DND-41 (cell line): Measurements from ENCODE around the gene GPR107.

Experiments used
- EZH2 ChIP-seq: IDR thresholded peaks from 3 replicates; pipeline ENCODE4 v1.6.1; 2012; ENCODE audit warnings: borderline replicate concordance, low read depth, mild to moderate bottlenecking, moderate library complexity, low read length, inconsistent platforms; ENCODE audit not compliant: severe bottlenecking
- TF ChIP-seq, protein P1 (sequence below): IDR thresholded peaks from 2 replicates; pipeline ENCODE4 v1.5.1; 2012; ENCODE audit warnings: borderline replicate concordance, low read length, moderate library complexity, mild to moderate bottlenecking; ENCODE audit not compliant: poor library complexity, severe bottlenecking; ENCODE audit errors: extremely low read depth

DNA sequence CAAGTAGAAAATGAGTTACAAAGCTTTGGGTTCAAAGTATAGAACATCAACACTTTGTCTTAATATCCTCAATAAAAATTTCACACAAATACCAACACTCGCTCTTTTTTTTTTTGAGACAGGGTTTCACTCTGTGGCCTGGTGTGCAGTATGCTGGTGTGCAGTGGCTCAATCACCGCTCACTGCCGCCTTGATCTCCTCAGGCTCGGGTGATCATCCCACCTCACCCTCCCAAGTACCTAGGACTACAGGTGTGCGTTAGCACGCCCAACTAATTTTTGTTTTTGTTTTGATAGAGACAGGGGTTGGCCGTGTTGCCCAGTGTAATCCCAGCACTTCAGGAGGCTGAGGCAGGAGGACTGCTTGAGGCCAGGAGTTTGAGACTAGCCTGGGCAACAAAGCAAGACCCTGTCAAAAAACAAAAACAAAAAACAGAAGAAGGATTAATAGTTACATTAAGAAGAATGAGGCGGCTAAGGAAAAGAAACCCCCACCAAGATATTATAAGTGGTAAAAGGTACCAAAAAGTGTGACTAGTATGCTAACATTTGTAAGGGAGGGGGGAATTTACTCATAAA is 31.1 kb upstream of the GPR107 start:
- TF ChIP-seq, protein P1, sequence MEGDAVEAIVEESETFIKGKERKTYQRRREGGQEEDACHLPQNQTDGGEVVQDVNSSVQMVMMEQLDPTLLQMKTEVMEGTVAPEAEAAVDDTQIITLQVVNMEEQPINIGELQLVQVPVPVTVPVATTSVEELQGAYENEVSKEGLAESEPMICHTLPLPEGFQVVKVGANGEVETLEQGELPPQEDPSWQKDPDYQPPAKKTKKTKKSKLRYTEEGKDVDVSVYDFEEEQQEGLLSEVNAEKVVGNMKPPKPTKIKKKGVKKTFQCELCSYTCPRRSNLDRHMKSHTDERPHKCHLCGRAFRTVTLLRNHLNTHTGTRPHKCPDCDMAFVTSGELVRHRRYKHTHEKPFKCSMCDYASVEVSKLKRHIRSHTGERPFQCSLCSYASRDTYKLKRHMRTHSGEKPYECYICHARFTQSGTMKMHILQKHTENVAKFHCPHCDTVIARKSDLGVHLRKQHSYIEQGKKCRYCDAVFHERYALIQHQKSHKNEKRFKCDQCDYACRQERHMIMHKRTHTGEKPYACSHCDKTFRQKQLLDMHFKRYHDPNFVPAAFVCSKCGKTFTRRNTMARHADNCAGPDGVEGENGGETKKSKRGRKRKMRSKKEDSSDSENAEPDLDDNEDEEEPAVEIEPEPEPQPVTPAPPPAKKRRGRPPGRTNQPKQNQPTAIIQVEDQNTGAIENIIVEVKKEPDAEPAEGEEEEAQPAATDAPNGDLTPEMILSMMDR = no peak
- TF ChIP-seq EZH2 = no peak
